GM21723 (cell line): Measurements from ENCODE around the gene TRPT1.

Experiments used
- ATAC-seq: cut with Tn5 transposase; IDR thresholded peaks from one replicate; pipeline ENCODE4 v1.9.1; 2021; ENCODE audit warnings: mild to moderate bottlenecking, moderate library complexity; ENCODE audit not compliant: unreplicated experiment

The TRPT1 gene

DNA sequence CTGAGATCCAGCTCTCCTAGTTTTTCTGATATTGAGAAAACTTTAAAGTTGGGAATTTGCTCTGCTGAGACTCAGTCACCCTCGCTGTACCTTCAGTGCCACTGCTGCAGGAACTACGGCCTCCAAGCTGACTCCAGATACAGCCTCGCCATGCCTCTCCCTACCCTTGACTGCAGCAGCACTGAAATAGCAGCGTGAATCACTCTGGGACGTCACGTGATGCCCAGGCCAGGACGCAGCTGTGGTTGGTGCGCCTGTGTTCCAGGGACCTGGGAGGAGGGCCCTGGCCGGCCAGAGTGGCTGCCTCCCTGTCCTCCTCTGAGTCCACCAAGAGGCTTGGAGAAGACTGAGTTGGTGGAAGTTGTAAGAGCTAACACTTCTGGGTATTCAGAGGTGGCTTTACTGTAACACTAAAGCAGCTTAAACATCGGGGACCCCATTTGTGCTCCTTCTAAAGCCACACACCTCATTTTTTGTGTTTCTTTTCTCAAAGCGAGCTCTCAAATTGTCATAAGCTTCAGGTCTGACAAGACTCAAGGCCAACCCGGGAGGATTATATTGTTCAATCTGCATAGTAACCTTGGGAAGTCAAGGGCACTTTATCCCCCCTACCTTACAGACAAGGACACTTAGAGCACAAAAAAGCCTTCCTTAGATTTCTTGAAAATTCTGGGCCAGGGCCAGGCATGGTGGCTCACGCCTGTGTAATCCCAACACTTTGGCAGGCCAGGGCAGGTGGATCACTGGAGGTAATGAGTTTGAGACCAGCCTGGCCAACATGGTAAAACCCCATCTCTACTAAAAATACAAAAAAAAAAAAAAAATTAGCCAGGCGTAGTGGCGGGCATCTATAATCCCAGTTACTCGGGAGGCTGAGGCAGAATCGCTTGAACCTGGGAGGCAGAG lies 44.2 kb downstream of the TRPT1 start:
- ATAC-seq = no peak

- no peak for ATAC-seq
These were observed 45.1 kb downstream of the TRPT1 start for GRCh38 chr11:64180891-64181290.

DNA sequence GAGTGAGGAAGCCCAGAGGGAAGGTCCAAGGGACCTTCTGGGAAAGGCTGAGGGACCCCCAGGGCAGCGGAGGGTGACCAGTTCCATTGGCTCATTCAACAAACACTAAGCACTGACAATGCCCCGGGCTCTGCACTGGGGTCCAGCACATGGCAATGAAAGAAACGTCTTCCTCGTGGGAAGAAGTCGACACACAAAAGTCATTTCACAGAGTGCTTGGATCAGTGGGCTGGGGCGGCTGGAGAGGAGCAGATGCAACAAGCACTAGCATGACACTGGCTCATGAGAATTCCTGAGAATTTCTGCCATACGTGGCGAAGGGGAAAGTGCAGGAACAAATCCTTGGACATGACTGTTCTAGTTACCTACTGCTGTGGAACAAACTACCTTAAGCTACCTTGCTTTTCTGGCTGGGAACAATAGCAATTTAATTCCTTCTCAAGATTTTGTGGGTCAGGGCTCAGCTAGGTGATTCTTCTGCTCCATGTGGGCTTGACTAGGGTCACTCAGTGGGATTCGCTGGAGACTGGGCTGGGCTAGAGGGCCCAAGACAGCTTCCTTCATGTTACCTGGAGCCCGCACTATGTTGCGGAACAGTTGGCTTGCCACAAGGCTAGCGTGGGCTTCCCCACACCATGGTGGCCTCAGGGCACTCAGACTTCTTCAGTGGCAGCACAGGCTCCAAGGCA lies 46.9 kb downstream of the TRPT1 start:
- no peak for ATAC-seq

DNA sequence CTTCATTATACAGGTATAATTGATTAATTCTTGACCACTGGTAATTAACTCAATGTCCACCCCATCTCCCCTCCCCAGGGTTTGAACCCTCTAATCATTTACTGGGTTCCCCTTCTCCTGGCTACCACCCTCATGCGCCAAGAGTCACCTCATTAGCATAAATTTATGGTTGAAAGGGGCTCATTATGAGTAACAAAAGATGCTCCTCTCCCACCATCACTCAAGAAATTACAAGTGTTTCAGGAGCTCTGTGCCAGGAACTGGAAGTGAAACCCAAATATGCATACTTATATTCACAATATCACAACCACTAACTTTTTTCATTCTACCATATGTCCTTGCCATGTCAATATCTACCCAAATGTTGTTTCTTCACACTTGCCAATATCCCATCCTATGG lies 47.8 kb downstream of the TRPT1 start:
- no peak for ATAC-seq

DNA sequence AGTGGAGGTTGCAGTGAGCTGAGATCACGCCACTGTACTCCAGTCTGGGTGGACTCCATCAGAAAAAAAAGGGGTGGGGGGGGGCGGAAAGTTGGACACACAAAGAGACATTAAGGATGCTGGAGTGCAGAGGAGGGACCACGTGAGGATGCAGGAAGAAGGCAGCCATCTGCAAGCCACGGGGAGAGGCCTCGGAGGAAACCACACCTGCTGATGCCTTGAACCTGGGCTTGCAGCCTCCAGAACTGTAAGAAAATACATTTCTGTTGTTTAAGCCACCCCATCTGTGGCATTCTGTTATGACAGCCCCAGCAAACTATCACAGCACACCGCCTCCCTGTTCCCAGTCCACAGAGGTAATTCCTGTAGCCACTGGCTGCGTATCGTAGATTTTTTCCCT lies 49.2 kb downstream of the TRPT1 start:
- ATAC-seq = no peak
